ENCODE data around the gene TBC1D4. TPM values are rescaled to one million over a fixed set of nuclear protein-coding genes. Genes with fewer than 3 reads are reported as not detected.

Gene TBC1D4
- total RNA-seq, 1 donor from 2014 or later: 4.8 TPM

GRCh38 chr13:75470676-75471075 is 11.3 kb downstream of the TBC1D4 start:
- no peak overlapping the region for H3K27ac Mint-ChIP-seq (ENCODE audit: unreplicated experiment)
- peaks cover 2% of the 10 kb centered on the region for H3K27me3 Mint-ChIP-seq (ENCODE audit: unreplicated experiment)
- no peak overlapping the region for H3K4me3 Mint-ChIP-seq (ENCODE audit: unreplicated experiment)
- no peaks in the 10 kb centered on the region for H3K4me1 Mint-ChIP-seq (ENCODE audit: low read depth, unreplicated experiment)
- H3K36me3 Mint-ChIP-seq (ENCODE audit: unreplicated experiment): no peaks in the 10 kb centered on the region
- DNase-seq: no peak
- H3K9me3 Mint-ChIP-seq (ENCODE audit: unreplicated experiment): no peaks in the 10 kb centered on the region
- no peak for TF ChIP-seq CTCF (IDR thresholded peaks at IDR 0.05; ENCODE audit: partially characterized antibody, unreplicated experiment)

- Mint-ChIP-seq H3K27ac (ENCODE audit: unreplicated experiment) (no peak overlapping the region), H3K36me3 (ENCODE audit: unreplicated experiment) (no peaks in the 10 kb centered on the region)
- TF ChIP-seq CTCF (IDR thresholded peaks at IDR 0.05; ENCODE audit: partially characterized antibody, unreplicated experiment): no peak
Measured at GRCh38 chr13:75469047-75469446, 12.9 kb downstream of the TBC1D4 start.

DNA sequence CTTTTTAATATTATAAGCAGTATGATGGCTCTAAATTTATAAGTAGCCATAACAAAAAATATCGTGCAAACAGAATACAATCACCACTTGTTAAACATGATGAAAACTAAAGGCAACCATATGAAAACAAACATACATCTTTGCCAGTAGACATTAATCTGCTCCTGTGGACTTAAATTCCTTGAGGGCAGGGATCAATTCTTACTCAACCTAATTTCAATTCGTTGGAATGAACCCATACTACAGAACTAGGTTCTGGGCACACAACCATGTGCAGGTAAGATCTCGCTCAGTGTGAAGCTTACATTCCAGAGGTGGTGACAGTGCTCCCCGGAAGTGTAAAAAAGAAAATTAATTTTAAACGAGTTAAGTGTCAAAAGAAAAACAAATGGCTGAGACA is 13.4 kb downstream of the TBC1D4 start:
- no peaks in the 10 kb centered on the region for H3K4me1 Mint-ChIP-seq (ENCODE audit: low read depth, unreplicated experiment)
- no peak overlapping the region for H3K4me3 Mint-ChIP-seq (ENCODE audit: unreplicated experiment)
- no peak for TF ChIP-seq CTCF (IDR thresholded peaks at IDR 0.05; ENCODE audit: partially characterized antibody, unreplicated experiment)
- H3K9me3 Mint-ChIP-seq (ENCODE audit: unreplicated experiment): peaks cover 2% of the 10 kb centered on the region
- no peak for DNase-seq
- peaks cover 2% of the 10 kb centered on the region for H3K27me3 Mint-ChIP-seq (ENCODE audit: unreplicated experiment)
- H3K27ac Mint-ChIP-seq (ENCODE audit: unreplicated experiment): no peak overlapping the region
- H3K36me3 Mint-ChIP-seq (ENCODE audit: unreplicated experiment): no peaks in the 10 kb centered on the region

More at GRCh38 chr13:75469047-75469446, 12.9 kb downstream of the TBC1D4 start:
- no peak for DNase-seq
- Mint-ChIP-seq H3K4me1 (ENCODE audit: low read depth, unreplicated experiment) (no peaks in the 10 kb centered on the region), H3K9me3 (ENCODE audit: unreplicated experiment) (peaks cover 2% of the 10 kb centered on the region), H3K4me3 (ENCODE audit: unreplicated experiment) (no peak overlapping the region), H3K27me3 (ENCODE audit: unreplicated experiment) (peaks cover 2% of the 10 kb centered on the region)

- no peaks in the 10 kb centered on the region for H3K36me3 Mint-ChIP-seq (ENCODE audit: unreplicated experiment)
- H3K27me3 Mint-ChIP-seq (ENCODE audit: unreplicated experiment): peaks cover 5% of the 10 kb centered on the region
- peaks cover 2% of the 10 kb centered on the region for H3K4me1 Mint-ChIP-seq (ENCODE audit: low read depth, unreplicated experiment)
- no peak for TF ChIP-seq CTCF (IDR thresholded peaks at IDR 0.05; ENCODE audit: partially characterized antibody, unreplicated experiment)
- peaks cover 4% of the 10 kb centered on the region for H3K9me3 Mint-ChIP-seq (ENCODE audit: unreplicated experiment)
- DNase-seq: no peak
- H3K27ac Mint-ChIP-seq (ENCODE audit: unreplicated experiment): no peak overlapping the region
- no peak overlapping the region for H3K4me3 Mint-ChIP-seq (ENCODE audit: unreplicated experiment)
Measured at GRCh38 chr13:75468098-75468497, 13.9 kb downstream of the TBC1D4 start.

DNA sequence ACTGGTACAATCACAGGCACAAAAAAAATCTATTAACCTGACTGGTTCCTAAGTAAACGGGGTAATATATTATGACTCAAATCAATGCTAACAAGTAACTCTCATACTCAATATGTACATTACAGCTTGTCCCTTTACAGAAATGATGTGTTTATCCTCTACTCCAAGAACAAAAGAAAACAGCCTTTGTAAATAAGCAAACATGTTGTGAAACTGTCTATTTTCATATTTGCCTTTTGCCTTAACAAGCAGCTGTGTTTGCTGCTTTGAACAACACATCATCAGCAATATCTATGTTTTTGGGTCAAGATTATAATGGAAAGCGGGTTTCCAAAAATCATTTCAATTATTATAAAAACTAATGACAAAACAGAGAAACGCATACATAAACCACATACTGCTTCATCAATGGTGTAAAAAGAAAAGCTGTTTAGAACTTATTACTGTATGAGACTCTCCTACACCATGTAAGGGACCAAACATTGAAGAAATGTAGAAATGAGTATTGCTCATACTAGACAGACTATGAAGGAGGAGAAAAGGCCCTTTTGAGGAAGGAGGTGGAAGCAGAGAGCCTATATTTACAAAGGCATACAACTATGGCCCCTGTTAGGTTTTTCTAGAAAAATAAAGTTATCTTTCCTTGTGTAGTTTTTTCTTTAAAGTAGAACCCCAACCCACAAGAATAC is 14.8 kb downstream of the TBC1D4 start:
- TF ChIP-seq CTCF (IDR thresholded peaks at IDR 0.05; ENCODE audit: partially characterized antibody, unreplicated experiment): no peak
- H3K27me3 Mint-ChIP-seq (ENCODE audit: unreplicated experiment): peaks cover 3% of the 10 kb centered on the region
- H3K36me3 Mint-ChIP-seq (ENCODE audit: unreplicated experiment): no peaks in the 10 kb centered on the region
- H3K4me3 Mint-ChIP-seq (ENCODE audit: unreplicated experiment): no peak overlapping the region
- DNase-seq: no peak
- peaks cover 7% of the 10 kb centered on the region for H3K4me1 Mint-ChIP-seq (ENCODE audit: low read depth, unreplicated experiment)
- no peak overlapping the region for H3K27ac Mint-ChIP-seq (ENCODE audit: unreplicated experiment)
- peaks cover 4% of the 10 kb centered on the region for H3K9me3 Mint-ChIP-seq (ENCODE audit: unreplicated experiment)

All from glutamatergic neuron (in vitro differentiated cells).